HepG2 (cell line): ENCODE data around the gene TBCB. TPM values are rescaled to one million over a fixed set of nuclear protein-coding genes. Genes with fewer than 3 reads are reported as not detected.
A peak's percentile ranks its signal among the peaks of the same experiment; 100 is the strongest.

Experiments
- AFF4 ChIP-seq: sonication (generic); formaldehyde crosslinking; IDR thresholded peaks from 2 replicates; pipeline ENCODE4 v1.4.0; 2020; ENCODE audit warnings: missing genetic modification reagents
- CBFB ChIP-seq: sonication (generic); formaldehyde crosslinking; IDR thresholded peaks from 2 replicates; pipeline ENCODE4 v1.4.0; 2020; ENCODE audit warnings: missing genetic modification reagents
- DNMT1 ChIP-seq: sonication (generic); formaldehyde crosslinking; IDR thresholded peaks from 2 replicates; pipeline ENCODE4 v1.5.1; 2020; ENCODE audit warnings: mild to moderate bottlenecking, missing genetic modification reagents
- HOXA5 ChIP-seq: sonication (generic); formaldehyde crosslinking; IDR thresholded peaks from 2 replicates; pipeline ENCODE4 v1.4.0; 2020; ENCODE audit warnings: missing genetic modification reagents
- KLF6 ChIP-seq: IDR thresholded peaks from 2 replicates; pipeline ENCODE4 v1.8.0; 2016; ENCODE audit warnings: missing biosample characterization, missing genetic modification reagents
- REXO4 ChIP-seq: sonication (generic); formaldehyde crosslinking; IDR thresholded peaks from 2 replicates; pipeline ENCODE4 v1.8.0; 2022; ENCODE audit warnings: missing genetic modification reagents, mild to moderate bottlenecking, borderline replicate concordance
- SALL1 ChIP-seq: sonication (generic); formaldehyde crosslinking; IDR thresholded peaks from 2 replicates; pipeline ENCODE4 v1.8.0; 2022; ENCODE audit warnings: mild to moderate bottlenecking, missing genetic modification reagents
- SP2 ChIP-seq: sonication (generic); formaldehyde crosslinking; IDR thresholded peaks from 2 replicates; pipeline ENCODE4 v1.5.1; 2020; ENCODE audit warnings: mild to moderate bottlenecking, missing genetic modification reagents
- SP4 ChIP-seq: sonication (generic); formaldehyde crosslinking; IDR thresholded peaks from 2 replicates; pipeline ENCODE4 v1.8.1; 2023; ENCODE audit warnings: mild to moderate bottlenecking, missing genetic modification reagents
- TBL1XR1 ChIP-seq: fragments of 150-350 bp; IDR thresholded peaks from 2 replicates; pipeline ENCODE4 v1.6.1; 2014; ENCODE audit warnings: borderline replicate concordance, low read length; ENCODE audit not compliant: partially characterized antibody
- TBX2 ChIP-seq: sonication (generic); formaldehyde crosslinking; IDR thresholded peaks from 2 replicates; pipeline ENCODE4 v1.5.0; 2020; ENCODE audit warnings: missing genetic modification reagents, mild to moderate bottlenecking, borderline replicate concordance
- TMF1 ChIP-seq: sonication (generic); formaldehyde crosslinking; IDR thresholded peaks from 2 replicates; pipeline ENCODE4 v1.8.1; 2022; ENCODE audit warnings: low read depth, missing genetic modification reagents
- ZMYM3 ChIP-seq: sonication (generic); formaldehyde crosslinking; IDR thresholded peaks from 2 replicates; pipeline ENCODE4 v1.5.1; 2020; ENCODE audit warnings: mild to moderate bottlenecking, missing genetic modification reagents
- ZNF383 ChIP-seq: sonication (generic); formaldehyde crosslinking; IDR thresholded peaks from 2 replicates; pipeline ENCODE4 v1.4.0; 2020; ENCODE audit warnings: missing genetic modification reagents, mild to moderate bottlenecking, borderline replicate concordance
- ZNF614 ChIP-seq: IDR thresholded peaks from 2 replicates; pipeline ENCODE4 v1.6.1; 2018; ENCODE audit warnings: missing biosample characterization, missing genetic modification reagents, inconsistent platforms, borderline replicate concordance
- ZSCAN5A ChIP-seq: sonication (generic); formaldehyde crosslinking; IDR thresholded peaks from 2 replicates; pipeline ENCODE4 v1.8.0; 2022; ENCODE audit warnings: mild to moderate bottlenecking, missing genetic modification reagents, borderline replicate concordance
- polyA plus RNA-seq, 8 experiments: library from polyadenylated mRNA; depleted of rRNA in 3 of 8; stranded (reverse) in 7 of 8; unstranded in 1 of 8; fragments of >200 nt; fragmentation: Illumina TruSeq in 4 of 8; extraction: Trizol in 4 of 8; gene quantifications; 2 replicates each; pipeline versions ENCODE4 v1.2.1 to v1.2.3, GENCODE V29; 2011 to 2016; ENCODE audit warnings: low read depth in 4 of 8, missing spikeins in 1 of 8, mixed read lengths in 1 of 8; ENCODE audit not compliant: insufficient read depth in 1 of 8
- total RNA-seq, 5 experiments: library from RNA; depleted of rRNA; stranded (reverse); fragments of >200 nt; fragmentation: Illumina TruSeq; extraction: Trizol; gene quantifications; 2 replicates each; pipeline ENCODE4 v1.2.3, GENCODE V29; 2016; ENCODE audit warnings: low read depth in 1 of 5
- TF ChIP-seq, protein P1 (sequence below): sonication (generic); formaldehyde crosslinking; IDR thresholded peaks from 2 replicates; pipeline ENCODE4 v1.9.0; 2022; ENCODE audit warnings: missing genetic modification reagents, mild to moderate bottlenecking, borderline replicate concordance
- TF ChIP-seq, protein P2 (sequence below): sonication (generic); formaldehyde crosslinking; IDR thresholded peaks from 2 replicates; pipeline ENCODE4 v1.4.0; 2020; ENCODE audit warnings: missing genetic modification reagents

Gene TBCB
- total and polyA plus RNA-seq, 2 of the 13 experiments (the other 11 are each of a cell fraction or from before 2014, with no cell fraction given): 271 to 276 TPM

GRCh38 chr19:36120092-36120983, 5.1 kb downstream of the TBCB start (continued):
- TF ChIP-seq ZMYM3 (CRISPR knock-in tag) (no peak), ZNF614 (CRISPR knock-in tag) (peak; percentile 71; the same call in 1 of the 2 replicates), SP4 (CRISPR knock-in tag) (peak; percentile 62; the same call in 1 of the 2 replicates), TMF1 (peak; percentile 78; the same call in 1 of the 2 replicates), HOXA5 (CRISPR knock-in tag) (no peak), TBL1XR1 (no peak), ZSCAN5A (CRISPR knock-in tag) (peak; percentile 90), SALL1 (CRISPR knock-in tag) (peak; percentile 78), DNMT1 (CRISPR knock-in tag) (no peak; the same call in 1 of the 2 replicates), AFF4 (CRISPR knock-in tag) (no peak), TBX2 (CRISPR knock-in tag) (peak; percentile 89), CBFB (CRISPR knock-in tag) (0 out of 2 replicates have a peak, but pooled peaks have one; percentile 41), REXO4 (CRISPR knock-in tag) (no peak), ZNF383 (CRISPR knock-in tag) (0 out of 2 replicates have a peak, but pooled peaks have one; percentile 45), KLF6 (CRISPR knock-in tag) (peak; percentile 82; the same call in 1 of the 2 replicates), SP2 (CRISPR knock-in tag) (no peak)
- TF ChIP-seq, protein P1, sequence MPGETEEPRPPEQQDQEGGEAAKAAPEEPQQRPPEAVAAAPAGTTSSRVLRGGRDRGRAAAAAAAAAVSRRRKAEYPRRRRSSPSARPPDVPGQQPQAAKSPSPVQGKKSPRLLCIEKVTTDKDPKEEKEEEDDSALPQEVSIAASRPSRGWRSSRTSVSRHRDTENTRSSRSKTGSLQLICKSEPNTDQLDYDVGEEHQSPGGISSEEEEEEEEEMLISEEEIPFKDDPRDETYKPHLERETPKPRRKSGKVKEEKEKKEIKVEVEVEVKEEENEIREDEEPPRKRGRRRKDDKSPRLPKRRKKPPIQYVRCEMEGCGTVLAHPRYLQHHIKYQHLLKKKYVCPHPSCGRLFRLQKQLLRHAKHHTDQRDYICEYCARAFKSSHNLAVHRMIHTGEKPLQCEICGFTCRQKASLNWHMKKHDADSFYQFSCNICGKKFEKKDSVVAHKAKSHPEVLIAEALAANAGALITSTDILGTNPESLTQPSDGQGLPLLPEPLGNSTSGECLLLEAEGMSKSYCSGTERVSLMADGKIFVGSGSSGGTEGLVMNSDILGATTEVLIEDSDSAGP (CRISPR knock-in tag): peak; percentile 68; the same call in 1 of the 2 replicates
- TF ChIP-seq, protein P2, sequence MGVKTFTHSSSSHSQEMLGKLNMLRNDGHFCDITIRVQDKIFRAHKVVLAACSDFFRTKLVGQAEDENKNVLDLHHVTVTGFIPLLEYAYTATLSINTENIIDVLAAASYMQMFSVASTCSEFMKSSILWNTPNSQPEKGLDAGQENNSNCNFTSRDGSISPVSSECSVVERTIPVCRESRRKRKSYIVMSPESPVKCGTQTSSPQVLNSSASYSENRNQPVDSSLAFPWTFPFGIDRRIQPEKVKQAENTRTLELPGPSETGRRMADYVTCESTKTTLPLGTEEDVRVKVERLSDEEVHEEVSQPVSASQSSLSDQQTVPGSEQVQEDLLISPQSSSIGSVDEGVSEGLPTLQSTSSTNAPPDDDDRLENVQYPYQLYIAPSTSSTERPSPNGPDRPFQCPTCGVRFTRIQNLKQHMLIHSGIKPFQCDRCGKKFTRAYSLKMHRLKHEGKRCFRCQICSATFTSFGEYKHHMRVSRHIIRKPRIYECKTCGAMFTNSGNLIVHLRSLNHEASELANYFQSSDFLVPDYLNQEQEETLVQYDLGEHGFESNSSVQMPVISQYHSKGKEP (CRISPR knock-in tag): no peak
